ENCODE results near the gene GNGT2.
"Not testable (repeated sequence)": the region's sequence is repeated elsewhere in the genome, so short reads cannot be mapped to it uniquely, and the experiment has no call there.

GNGT2 gene

DNA sequence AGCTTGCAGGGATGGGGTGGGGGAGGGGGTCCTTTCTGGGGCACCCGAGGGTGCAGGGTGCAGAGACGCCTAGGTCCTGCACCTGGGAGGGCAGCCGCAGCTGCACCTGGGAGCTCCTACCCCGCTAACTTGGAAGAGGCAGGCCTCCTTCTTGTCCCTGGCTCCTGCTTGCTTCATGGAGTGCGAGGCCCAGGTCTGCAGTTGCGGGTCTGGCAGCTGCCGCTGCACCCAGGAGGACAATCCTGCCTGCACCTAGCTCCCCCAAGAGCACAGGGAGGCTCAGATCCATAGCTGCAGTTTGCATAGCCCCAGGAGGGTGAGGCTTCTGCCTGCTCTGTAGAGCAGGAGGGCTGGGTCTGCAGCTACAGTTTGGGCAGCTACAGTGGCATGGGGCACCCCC is 26.6 kb downstream of the GNGT2 start:
- H3K4me3 ChIP-seq (replicated peaks; ENCODE audit: low read depth, low read length), result no peak overlapping the region
- TF ChIP-seq CTCF (IDR thresholded peaks at IDR 0.05; ENCODE audit: low read depth, low read length, missing control alignments), result no peak
- DNase-seq (ENCODE audit: extremely low read depth, low read depth), result no peak

GRCh38 chr17:49183341-49183740 is 27.0 kb downstream of the GNGT2 start:
- no peak for TF ChIP-seq CTCF (IDR thresholded peaks at IDR 0.05; ENCODE audit: low read depth, low read length, missing control alignments)
- no peak for DNase-seq (ENCODE audit: extremely low read depth, low read depth)
- H3K4me3 ChIP-seq (replicated peaks; ENCODE audit: low read depth, low read length), result no peak overlapping the region

- DNase-seq (ENCODE audit: extremely low read depth, low read depth), result no peak
- H3K4me3 ChIP-seq (replicated peaks; ENCODE audit: low read depth, low read length), result no peak overlapping the region
- TF ChIP-seq CTCF (IDR thresholded peaks at IDR 0.05; ENCODE audit: low read depth, low read length, missing control alignments), result no peak
Observed at GRCh38 chr17:49180998-49181635, 29.3 kb downstream of the GNGT2 start.

DNA sequence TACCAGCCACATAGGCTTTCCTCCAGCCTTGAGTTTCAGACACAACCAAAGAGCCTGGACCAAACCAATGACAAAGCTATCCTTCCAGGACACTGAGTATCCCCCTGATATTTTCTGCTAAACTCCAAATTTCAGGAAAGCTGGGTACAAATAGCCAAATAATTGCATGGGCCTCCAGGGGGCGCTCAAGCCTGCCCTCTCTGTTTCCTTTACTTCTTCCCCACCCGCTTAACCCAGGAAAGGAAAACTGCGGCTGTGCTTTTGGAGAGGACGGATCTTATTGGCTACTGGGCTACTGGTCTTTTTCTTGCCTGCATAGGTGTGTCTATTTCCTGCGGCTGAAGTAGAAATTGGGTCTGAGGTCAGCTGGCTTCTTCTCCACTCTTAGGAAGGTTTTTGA is 30.1 kb downstream of the GNGT2 start:
- no peak overlapping the region for H3K4me3 ChIP-seq (replicated peaks; ENCODE audit: low read depth, low read length)
- DNase-seq (ENCODE audit: extremely low read depth, low read depth), result peak; percentile 24
- TF ChIP-seq CTCF (IDR thresholded peaks at IDR 0.05; ENCODE audit: low read depth, low read length, missing control alignments), result peak; percentile 85

- DNase-seq (ENCODE audit: extremely low read depth, low read depth); H3K4me3 ChIP-seq (replicated peaks; ENCODE audit: low read depth, low read length): not testable (repeated sequence)
Observed at GRCh38 chr17:49175978-49176377, 34.4 kb downstream of the GNGT2 start.

- not testable (repeated sequence) for DNase-seq (ENCODE audit: extremely low read depth, low read depth); H3K4me3 ChIP-seq (replicated peaks; ENCODE audit: low read depth, low read length)
Observed at GRCh38 chr17:49170711-49171110, 39.7 kb downstream of the GNGT2 start.

- TF ChIP-seq CTCF (IDR thresholded peaks at IDR 0.05; ENCODE audit: low read depth, low read length, missing control alignments), result no peak
- DNase-seq (ENCODE audit: extremely low read depth, low read depth), result no peak
- no peak overlapping the region for H3K4me3 ChIP-seq (replicated peaks; ENCODE audit: low read depth, low read length)
Observed at GRCh38 chr17:49170216-49170615, 40.2 kb downstream of the GNGT2 start.

DNA sequence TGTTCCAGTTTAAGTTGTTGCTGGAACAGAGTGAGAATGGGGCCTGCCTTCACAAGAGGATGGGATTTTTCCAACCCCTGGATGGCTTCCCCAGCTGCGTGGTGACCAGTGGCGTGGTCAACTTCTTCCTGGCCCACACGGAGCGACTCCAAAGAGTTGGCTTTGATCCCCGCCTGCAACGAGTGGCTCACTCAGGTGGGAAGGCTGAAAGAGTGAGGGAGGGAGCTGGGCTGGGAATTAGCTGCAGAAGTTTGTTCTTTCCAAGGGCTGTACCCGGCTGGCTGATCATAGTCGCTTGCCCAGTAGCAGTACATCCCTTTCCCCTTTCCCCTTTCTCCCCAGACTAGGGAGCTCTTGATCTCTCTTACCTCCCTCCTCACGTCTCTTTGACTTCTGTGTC is 41.7 kb downstream of the GNGT2 start:
- no peak for TF ChIP-seq CTCF (IDR thresholded peaks at IDR 0.05; ENCODE audit: low read depth, low read length, missing control alignments)
- no peak for DNase-seq (ENCODE audit: extremely low read depth, low read depth)
- no peak overlapping the region for H3K4me3 ChIP-seq (replicated peaks; ENCODE audit: low read depth, low read length)

Measured in HFF-Myc (cell line).